Right lobe of liver (tissue), 6 donors: ENCODE results near the gene RAD54L. TPM values are rescaled to one million over a fixed set of nuclear protein-coding genes. Genes with fewer than 3 reads are reported as not detected.
"Not testable (repeated sequence)": the region's sequence is repeated elsewhere in the genome, so short reads cannot be mapped to it uniquely, and the experiment has no call there.

Experiments
- ATAC-seq, 4 donors: fragments of 200-7000 bp; cut with Tn5 transposase; one replicate each; pipeline ENCODE4 v1.9.1; 2020; ENCODE audit warnings: mild to moderate bottlenecking in 4 of 4, moderate library complexity in 4 of 4
- DNase-seq, 3 donors: peaks; one replicate each; pipeline ENCODE4 v3.0.0-alpha.2; 2020
- H3K27ac ChIP-seq, 3 donors: fragments of 200-600 bp; one replicate each; pipeline ENCODE4 v1.8.0; 2022
- H3K27me3 ChIP-seq, 2 donors: fragments of 200-600 bp; one replicate each; pipeline ENCODE4 v1.8.0; 2022
- H3K36me3 ChIP-seq, 4 donors: fragments of 200-600 bp; sonication (generic) in 1 of 4; one replicate each; pipeline versions ENCODE4 v1.5.1 to v1.8.0; 2017 to 2022; ENCODE audit warnings: control low read depth in 1 of 4
- H3K4me1 ChIP-seq, 4 donors: fragments of 200-600 bp; sonication (generic) in 1 of 4; one replicate each; pipeline versions ENCODE4 v1.5.1 to v1.8.0; 2017 to 2022; ENCODE audit warnings: control low read depth in 1 of 4
- H3K4me3 ChIP-seq, 3 donors: fragments of 200-600 bp; one replicate each; pipeline ENCODE4 v1.8.0; 2022
- H3K9me3 ChIP-seq, 4 donors: fragments of 200-600 bp; sonication (generic) in 1 of 4; one replicate each; pipeline versions ENCODE4 v1.5.1 to v1.8.0; 2017 to 2022; ENCODE audit warnings: control low read depth in 1 of 4
- WGBS: methylation state at CpG from one replicate; pipeline ENCODE4 v1.1.6; 2018; ENCODE audit warnings: low coverage, low lambda C conversion rate; ENCODE audit not compliant: insufficient coverage; ENCODE audit errors: missing lambda C conversion rate; 5-methylcytosine and 5-hydroxymethylcytosine counted together
- intact Hi-C, 2 donors: fragments of 100-400 bp; cut with DNase I; formaldehyde crosslinking; loops; one replicate each; pipeline versions ENCODE4 v1.11.2 to v1.14.1; 2022
- total RNA-seq, 6 experiments: library from RNA; depleted of rRNA in 2 of 6; stranded (reverse); fragments of >200 nt in 2 of 6; fragmentation: NEBNext Ultra II Directional in 3 of 6; extraction: Animal tissue kit (Norgen Biotek cat#: 25700) in 3 of 6; gene quantifications; one replicate each; pipeline versions ENCODE4 v1.1.0 to v1.2.4, GENCODE V29; 2016 to 2023
- donor health status: DM: no; HTN: yes; CAD: no.
- donor health status: DM: no; HTN: no; CAD: no.
- donor health status: DM: no; HTN: no; CAD: no.
- donor health status: DM: no; HTN: yes; CAD: no.
- donor health status: DM: no; HTN: yes; CAD: no.

RAD54L gene
- total RNA-seq, 6 experiments from 2014 or later, result 0.27 to 2.5 (median 0.70) TPM

- H3K27me3 ChIP-seq, DNase-seq, H3K9me3 ChIP-seq, ATAC-seq, H3K4me1 ChIP-seq, H3K27ac ChIP-seq, H3K4me3 ChIP-seq, intact Hi-C loops, H3K36me3 ChIP-seq: not testable (repeated sequence)
- 81% methylated on average over 6 of the region's 6 CpGs for WGBS
Observed at GRCh38 chr1:46322191-46322590, 74.6 kb downstream of the RAD54L start.

- H3K4me3 ChIP-seq, intact Hi-C loops, H3K27ac ChIP-seq, ATAC-seq, H3K9me3 ChIP-seq, H3K4me1 ChIP-seq, DNase-seq, H3K36me3 ChIP-seq, H3K27me3 ChIP-seq: not testable (repeated sequence)
- 85% methylated on average over 10 of the region's 11 CpGs for WGBS
Observed at GRCh38 chr1:46325285-46326076, 77.9 kb downstream of the RAD54L start.

Other genes starting within 250 kb of the RAD54L start
- 1 to 10 TPM; 2.0 to 4.3 (median 2.8) TPM for gene PIK3R3, start 115.1 kb upstream of the RAD54L start, total RNA-seq
- 1 to 10 TPM; 2.6 to 6.3 (median 3.6) TPM for gene TSPAN1, start 72.7 kb upstream of the RAD54L start, total RNA-seq
- not detected for gene P3R3URF, start 71.3 kb upstream of the RAD54L start, total RNA-seq
- 10 to 100 TPM; 26.9 to 47.4 (median 38.8) TPM for gene POMGNT1, start 49.3 kb upstream of the RAD54L start, total RNA-seq
- gene LURAP1, start 44.4 kb upstream of the RAD54L start, total RNA-seq, result 1 to 10 TPM in 1 of 6 experiments, under 1 TPM in 5; 0.17 to 1.4 (median 0.31) TPM
- gene LRRC41, start 55.9 kb downstream of the RAD54L start, total RNA-seq, result 10 to 100 TPM; 24.4 to 37.0 (median 29.0) TPM
- 100 to 1,000 TPM in 2 of 6 experiments, 10 to 100 TPM in 4; 71.6 to 244 (median 90.4) TPM for gene UQCRH, start 55.9 kb downstream of the RAD54L start, total RNA-seq
- gene NSUN4, start 93.0 kb downstream of the RAD54L start, total RNA-seq, result 10 to 100 TPM in 5 of 6 experiments, 1 to 10 TPM in 1; 8.5 to 13.0 (median 12.2) TPM
- 10 to 100 TPM; 26.6 to 48.7 (median 33.5) TPM for gene FAAH, start 146.6 kb downstream of the RAD54L start, total RNA-seq
- gene DMBX1, start 242.1 kb downstream of the RAD54L start, total RNA-seq, result not detected